ENCODE measurements around the gene LRRN4CL.
"Not testable (repeated sequence)": the region's sequence is repeated elsewhere in the genome, so short reads cannot be mapped to it uniquely, and the experiment has no call there.

Gene LRRN4CL

DNA sequence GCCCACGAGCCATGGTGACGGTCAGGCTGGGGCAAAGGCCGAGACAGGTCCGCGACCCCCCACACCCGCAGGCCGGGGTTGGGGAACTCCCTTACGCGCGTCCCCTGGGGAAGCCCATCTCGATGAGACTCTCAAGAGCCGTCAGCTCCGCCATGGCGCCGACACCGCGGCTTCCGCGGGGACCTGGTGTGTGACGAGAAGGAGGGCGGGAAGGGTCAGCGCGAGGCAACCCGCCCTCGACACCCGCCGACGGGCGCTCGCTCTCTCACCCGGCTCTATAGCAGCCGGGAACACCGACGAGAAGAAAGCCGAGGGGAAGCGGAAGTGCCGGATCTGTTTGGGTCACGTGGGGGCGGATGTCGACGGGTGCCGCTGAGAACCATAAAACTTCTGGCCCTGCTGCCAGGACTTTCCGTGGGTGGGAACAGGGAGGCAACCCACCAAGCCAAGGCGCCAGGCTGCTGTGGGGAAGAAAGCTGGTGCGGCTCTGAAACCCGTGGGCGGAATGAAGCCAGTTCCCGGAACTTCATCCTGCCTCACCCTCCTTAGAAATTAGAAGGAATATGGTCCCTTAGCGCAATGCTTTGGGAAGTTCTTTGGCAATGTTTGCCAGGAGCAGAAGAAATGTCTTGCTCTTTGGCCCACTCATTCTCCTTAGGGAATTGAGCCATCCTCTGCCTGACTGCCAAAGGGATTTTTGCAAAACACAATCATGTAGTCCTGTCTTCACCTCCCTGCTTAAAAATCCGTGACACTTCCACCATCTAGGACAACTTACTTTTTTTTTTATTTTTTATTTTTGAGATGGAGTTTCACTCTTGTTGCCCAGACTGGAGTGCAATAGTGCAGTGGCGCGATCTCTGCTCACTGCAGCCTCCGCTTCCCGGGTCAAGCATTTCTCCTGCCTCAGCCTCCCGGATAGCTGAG is 10.3 kb downstream of the LRRN4CL start, which contains the start of gene UBXN1:
UBXN1 (minus strand) TSS at position 304 of the 927 bp plus-strand sequence; CDS start at position 154, 150 bp downstream.
- TF ChIP-seq JUND (IDR thresholded peaks at IDR 0.05; ENCODE audit: low read depth) = no peak
- in situ Hi-C loops (cut with HindIII; ENCODE audit: low pct_unique_long_range_greater_than_20kb, low sequenced_read_pairs) = no loop called here
- peak; percentile 89 to 92 for DNase-seq (ENCODE audit: low read depth in 1 of 2, low spot score in 1 of 2)

DNA sequence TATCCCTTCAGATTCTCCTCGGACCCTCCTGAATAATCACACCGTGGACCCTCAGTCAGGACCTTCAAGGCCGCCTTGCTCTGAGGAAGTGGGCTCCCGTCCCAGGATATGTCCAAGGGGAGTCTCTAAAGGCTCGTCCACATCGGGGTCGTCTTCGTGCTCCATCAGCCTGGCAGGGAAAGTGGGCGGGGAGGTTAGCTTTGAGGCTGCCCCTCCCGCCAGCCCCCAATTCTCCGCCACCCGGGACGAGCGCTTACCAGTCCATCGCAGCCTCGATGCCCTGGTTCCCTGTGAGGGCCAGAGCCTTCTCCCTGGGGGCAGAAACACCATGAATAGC is 10.9 kb downstream of the LRRN4CL start:
- in situ Hi-C loops (cut with HindIII; ENCODE audit: low pct_unique_long_range_greater_than_20kb, low sequenced_read_pairs) = no loop called here
- DNase-seq (ENCODE audit: low read depth in 1 of 2, low spot score in 1 of 2) = no peak
- no peak for TF ChIP-seq JUND (IDR thresholded peaks at IDR 0.05; ENCODE audit: low read depth)

GRCh38 chr11:62677714-62678113 is 11.6 kb downstream of the LRRN4CL start:
- no peak for DNase-seq (ENCODE audit: low read depth in 1 of 2, low spot score in 1 of 2)
- in situ Hi-C loops (cut with HindIII; ENCODE audit: low pct_unique_long_range_greater_than_20kb, low sequenced_read_pairs) = no loop called here
- no peak for TF ChIP-seq JUND (IDR thresholded peaks at IDR 0.05; ENCODE audit: low read depth)

- TF ChIP-seq JUND (IDR thresholded peaks at IDR 0.05; ENCODE audit: low read depth) = no peak
Measured at GRCh38 chr11:62677156-62677555, 12.2 kb downstream of the LRRN4CL start.

DNA sequence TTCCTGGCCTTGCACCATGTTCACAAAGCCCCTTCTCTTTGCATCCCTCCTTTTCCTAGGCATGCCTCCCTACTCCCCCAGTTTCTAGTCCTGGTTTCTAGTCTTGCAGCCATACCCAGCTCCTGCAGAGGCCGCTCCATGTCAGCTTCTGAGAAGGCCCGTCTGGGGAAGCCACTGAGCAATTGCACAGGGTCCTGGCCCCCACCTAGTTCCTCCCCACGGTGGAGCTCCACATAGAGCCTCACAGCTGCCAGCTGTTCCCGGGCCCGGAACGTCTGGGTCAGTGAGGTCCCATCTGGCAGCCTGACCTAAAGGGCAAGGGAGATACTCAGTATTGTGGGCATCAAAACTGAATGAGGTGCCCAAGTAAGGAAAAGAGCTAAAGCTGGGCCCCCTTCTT is 12.6 kb downstream of the LRRN4CL start:
- in situ Hi-C loops (cut with HindIII; ENCODE audit: low pct_unique_long_range_greater_than_20kb, low sequenced_read_pairs) = no loop called here
- no peak for TF ChIP-seq JUND (IDR thresholded peaks at IDR 0.05; ENCODE audit: low read depth)
- DNase-seq (ENCODE audit: low read depth in 1 of 2, low spot score in 1 of 2) = no peak

More at GRCh38 chr11:62677156-62677555, 12.2 kb downstream of the LRRN4CL start:
- no peak for DNase-seq (ENCODE audit: low read depth in 1 of 2, low spot score in 1 of 2)
- in situ Hi-C loops (cut with HindIII; ENCODE audit: low pct_unique_long_range_greater_than_20kb, low sequenced_read_pairs) = no loop called here

GRCh38 chr11:62675415-62675814 is 13.9 kb downstream of the LRRN4CL start:
- in situ Hi-C loops (cut with HindIII; ENCODE audit: low pct_unique_long_range_greater_than_20kb, low sequenced_read_pairs); DNase-seq (ENCODE audit: low read depth in 1 of 2, low spot score in 1 of 2): not testable (repeated sequence)

- no peak for DNase-seq (ENCODE audit: low read depth in 1 of 2, low spot score in 1 of 2)
- in situ Hi-C loops (cut with HindIII; ENCODE audit: low pct_unique_long_range_greater_than_20kb, low sequenced_read_pairs) = no loop called here
- TF ChIP-seq JUND (IDR thresholded peaks at IDR 0.05; ENCODE audit: low read depth) = no peak
Measured at GRCh38 chr11:62673196-62673525, 16.2 kb downstream of the LRRN4CL start.

DNA sequence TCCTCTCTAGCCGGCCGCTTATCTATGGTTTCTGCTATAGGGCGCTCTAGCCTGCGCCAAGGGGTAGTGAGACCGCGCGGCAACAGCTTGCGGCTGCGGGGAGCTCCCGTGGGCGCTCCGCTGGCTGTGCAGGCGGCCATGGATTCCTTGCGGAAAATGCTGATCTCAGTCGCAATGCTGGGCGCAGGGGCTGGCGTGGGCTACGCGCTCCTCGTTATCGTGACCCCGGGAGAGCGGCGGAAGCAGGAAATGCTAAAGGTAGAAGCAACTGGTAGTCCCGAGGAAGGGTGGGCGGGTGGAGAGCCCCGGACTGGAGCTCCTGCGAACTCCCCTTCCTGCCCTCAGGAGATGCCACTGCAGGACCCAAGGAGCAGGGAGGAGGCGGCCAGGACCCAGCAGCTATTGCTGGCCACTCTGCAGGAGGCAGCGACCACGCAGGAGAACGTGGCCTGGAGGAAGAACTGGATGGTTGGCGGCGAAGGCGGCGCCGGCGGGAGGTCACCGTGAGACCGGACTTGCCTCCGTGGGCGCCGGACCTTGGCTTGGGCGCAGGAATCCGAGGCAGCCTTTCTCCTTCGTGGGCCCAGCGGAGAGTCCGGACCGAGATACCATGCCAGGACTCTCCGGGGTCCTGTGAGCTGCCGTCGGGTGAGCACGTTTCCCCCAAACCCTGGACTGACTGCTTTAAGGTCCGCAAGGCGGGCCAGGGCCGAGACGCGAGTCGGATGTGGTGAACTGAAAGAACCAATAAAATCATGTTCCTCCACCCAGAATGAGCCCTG is 17.5 kb downstream of the LRRN4CL start, which contains the start of the genes LBHD1 and UQCC3:
LBHD1 (minus strand) TSS at position 660 of the 782 bp plus-strand sequence. CDS start 2,236 bp downstream, outside the sequence.
UQCC3 (plus strand) TSS at position 66 of the 782 bp plus-strand sequence; CDS start at position 139, 73 bp downstream.
- peak; percentile 81 to 95 for DNase-seq (ENCODE audit: low read depth in 1 of 2, low spot score in 1 of 2)
- in situ Hi-C loops (cut with HindIII; ENCODE audit: low pct_unique_long_range_greater_than_20kb, low sequenced_read_pairs) = no loop called here

GRCh38 chr11:62671236-62671607 is 18.1 kb downstream of the LRRN4CL start:
- DNase-seq (ENCODE audit: low read depth in 1 of 2, low spot score in 1 of 2) = no peak

More for the DNA sequence above, 17.5 kb downstream of the LRRN4CL start, which contains the start of the genes LBHD1 and UQCC3:
- TF ChIP-seq JUND (IDR thresholded peaks at IDR 0.05; ENCODE audit: low read depth) = no peak

GRCh38 chr11:62669420-62670161 is 19.7 kb downstream of the LRRN4CL start:
- peak in 1 of 2 experiments; percentile 51 for DNase-seq (ENCODE audit: low read depth in 1 of 2, low spot score in 1 of 2)
- TF ChIP-seq JUND (IDR thresholded peaks at IDR 0.05; ENCODE audit: low read depth) = no peak
- in situ Hi-C loops (cut with HindIII; ENCODE audit: low pct_unique_long_range_greater_than_20kb, low sequenced_read_pairs) = no loop called here

More at GRCh38 chr11:62671236-62671607, 18.1 kb downstream of the LRRN4CL start:
- in situ Hi-C loops (cut with HindIII; ENCODE audit: low pct_unique_long_range_greater_than_20kb, low sequenced_read_pairs) = no loop called here
- TF ChIP-seq JUND (IDR thresholded peaks at IDR 0.05; ENCODE audit: low read depth) = no peak

GRCh38 chr11:62667460-62667859 is 21.9 kb downstream of the LRRN4CL start:
- in situ Hi-C loops (cut with HindIII; ENCODE audit: low pct_unique_long_range_greater_than_20kb, low sequenced_read_pairs) = no loop called here
- peak in 1 of 2 experiments; percentile 19 for DNase-seq (ENCODE audit: low read depth in 1 of 2, low spot score in 1 of 2)
- no peak for TF ChIP-seq JUND (IDR thresholded peaks at IDR 0.05; ENCODE audit: low read depth)
